RWPE2 (cell line): ENCODE results near the gene AP1S1.
"Not testable (repeated sequence)": the region's sequence is repeated elsewhere in the genome, so short reads cannot be mapped to it uniquely, and the experiment has no call there.

Source experiments
- ATAC-seq: fragments of 200-7000 bp; cut with Tn5 transposase; 3 replicates; pipeline ENCODE4 v1.9.1; 2021; ENCODE audit warnings: low read depth
- DNase-seq: peaks from one replicate; pipeline ENCODE4 v3.0.0-alpha.2; 2020; ENCODE audit warnings: low spot score
- H3K27ac ChIP-seq: fragments of 450-650 bp; 2 replicates; pipeline ENCODE4 v1.5.1; 2017; ENCODE audit warnings: mild to moderate bottlenecking; ENCODE audit not compliant: poor library complexity, severe bottlenecking
- H3K27me3 ChIP-seq: fragments of 250-450 bp; sonication (Bioruptor Pico); 2 replicates; pipeline ENCODE4 v1.5.1; 2021; ENCODE audit warnings: mild to moderate bottlenecking, moderate library complexity; ENCODE audit not compliant: insufficient read depth, poor library complexity, severe bottlenecking
- H3K36me3 ChIP-seq: fragments of 250-450 bp; sonication (Bioruptor Pico); 2 replicates; pipeline ENCODE4 v1.5.1; 2020; ENCODE audit warnings: low read depth, mild to moderate bottlenecking, moderate library complexity
- H3K4me1 ChIP-seq: fragments of 250-450 bp; sonication (Bioruptor Pico); 2 replicates; pipeline ENCODE4 v1.5.1; 2021; ENCODE audit warnings: mild to moderate bottlenecking, moderate library complexity; ENCODE audit not compliant: insufficient read depth, poor library complexity, severe bottlenecking
- H3K4me3 ChIP-seq: fragments of 250-450 bp; sonication (Bioruptor Pico); 2 replicates; pipeline ENCODE4 v1.5.1; 2021; ENCODE audit warnings: mild to moderate bottlenecking, moderate library complexity; ENCODE audit not compliant: severe bottlenecking
- H3K9me3 ChIP-seq: fragments of 250-450 bp; sonication (Bioruptor Pico); 2 replicates; pipeline ENCODE4 v1.5.1; 2021; ENCODE audit warnings: mild to moderate bottlenecking, moderate library complexity; ENCODE audit not compliant: severe bottlenecking
- CTCF ChIP-seq: fragments of 450-650 bp; IDR thresholded peaks from one replicate; pipeline ENCODE4 v1.5.1; 2017; ENCODE audit warnings: mild to moderate bottlenecking, moderate library complexity; ENCODE audit not compliant: poor library complexity, severe bottlenecking

Gene AP1S1

GRCh38 chr7:101119876-101120275 lies 34.4 kb upstream of the AP1S1 start:
- no peaks in the 10 kb centered on the region for H3K36me3 ChIP-seq
- no peaks in the 10 kb centered on the region for H3K27me3 ChIP-seq
- TF ChIP-seq CTCF: no peak
- ATAC-seq: no peak
- DNase-seq: no peak
- H3K4me1 ChIP-seq: peaks cover 15% of the 10 kb centered on the region
- no peaks in the 10 kb centered on the region for H3K9me3 ChIP-seq
- H3K4me3 ChIP-seq: no peak overlapping the region
- H3K27ac ChIP-seq: peak overlapping the region; percentile 89

GRCh38 chr7:101120315-101120714 lies 34.0 kb upstream of the AP1S1 start:
- H3K4me1 ChIP-seq: peaks cover 15% of the 10 kb centered on the region

GRCh38 chr7:101121631-101121990 lies 32.7 kb upstream of the AP1S1 start:
- H3K27me3 ChIP-seq, ATAC-seq: not testable (repeated sequence)

More at GRCh38 chr7:101120315-101120714, 34.0 kb upstream of the AP1S1 start:
- Histone ChIP-seq H3K27me3 (no peaks in the 10 kb centered on the region), H3K36me3 (no peaks in the 10 kb centered on the region), H3K4me3 (no peak overlapping the region), H3K9me3 (no peaks in the 10 kb centered on the region), H3K27ac (peak overlapping the region; percentile 89)
- ATAC-seq (no peak), DNase-seq (no peak)
- no peak for TF ChIP-seq CTCF

GRCh38 chr7:101121991-101122932 lies 32.0 kb upstream of the AP1S1 start:
- Histone ChIP-seq H3K27ac (peak overlapping the region; percentile 89), H3K4me1 (peaks cover 28% of the 10 kb centered on the region), H3K9me3 (no peaks in the 10 kb centered on the region), H3K4me3 (no peak overlapping the region), H3K27me3 (no peaks in the 10 kb centered on the region), H3K36me3 (no peaks in the 10 kb centered on the region)
- TF ChIP-seq CTCF: no peak
- ATAC-seq: peak; percentile 79
- peak; percentile 89 for DNase-seq

More at GRCh38 chr7:101121631-101121990, 32.7 kb upstream of the AP1S1 start:
- H3K27ac ChIP-seq: peak overlapping the region; percentile 89
- not testable (repeated sequence) for DNase-seq, H3K36me3 ChIP-seq, H3K9me3 ChIP-seq, H3K4me3 ChIP-seq
- peaks cover 27% of the 10 kb centered on the region for H3K4me1 ChIP-seq

GRCh38 chr7:101122933-101123702 lies 31.2 kb upstream of the AP1S1 start:
- H3K36me3 ChIP-seq: peaks cover 5% of the 10 kb centered on the region; the same call in 1 of the 2 replicates
- no peaks in the 10 kb centered on the region for H3K27me3 ChIP-seq
- H3K27ac ChIP-seq: peak overlapping the region; percentile 89
- TF ChIP-seq CTCF: no peak
- no peak for DNase-seq
- H3K4me3 ChIP-seq: no peak overlapping the region
- H3K9me3 ChIP-seq: no peaks in the 10 kb centered on the region
- peaks cover 30% of the 10 kb centered on the region for H3K4me1 ChIP-seq
- ATAC-seq: no peak
